HG02870 (cell line): Measurements from ENCODE around the gene LAGE3.
A peak's percentile ranks its signal among the peaks of the same experiment; 100 is the strongest.

Experiments used
- ATAC-seq: cut with Tn5 transposase; IDR thresholded peaks from one replicate; pipeline ENCODE4 v1.9.1; 2021; ENCODE audit warnings: mild to moderate bottlenecking, moderate library complexity; ENCODE audit not compliant: unreplicated experiment

The LAGE3 gene

GRCh38 chrX:154458954-154459778, 19.9 kb downstream of the LAGE3 start:
- ATAC-seq: no peak

DNA sequence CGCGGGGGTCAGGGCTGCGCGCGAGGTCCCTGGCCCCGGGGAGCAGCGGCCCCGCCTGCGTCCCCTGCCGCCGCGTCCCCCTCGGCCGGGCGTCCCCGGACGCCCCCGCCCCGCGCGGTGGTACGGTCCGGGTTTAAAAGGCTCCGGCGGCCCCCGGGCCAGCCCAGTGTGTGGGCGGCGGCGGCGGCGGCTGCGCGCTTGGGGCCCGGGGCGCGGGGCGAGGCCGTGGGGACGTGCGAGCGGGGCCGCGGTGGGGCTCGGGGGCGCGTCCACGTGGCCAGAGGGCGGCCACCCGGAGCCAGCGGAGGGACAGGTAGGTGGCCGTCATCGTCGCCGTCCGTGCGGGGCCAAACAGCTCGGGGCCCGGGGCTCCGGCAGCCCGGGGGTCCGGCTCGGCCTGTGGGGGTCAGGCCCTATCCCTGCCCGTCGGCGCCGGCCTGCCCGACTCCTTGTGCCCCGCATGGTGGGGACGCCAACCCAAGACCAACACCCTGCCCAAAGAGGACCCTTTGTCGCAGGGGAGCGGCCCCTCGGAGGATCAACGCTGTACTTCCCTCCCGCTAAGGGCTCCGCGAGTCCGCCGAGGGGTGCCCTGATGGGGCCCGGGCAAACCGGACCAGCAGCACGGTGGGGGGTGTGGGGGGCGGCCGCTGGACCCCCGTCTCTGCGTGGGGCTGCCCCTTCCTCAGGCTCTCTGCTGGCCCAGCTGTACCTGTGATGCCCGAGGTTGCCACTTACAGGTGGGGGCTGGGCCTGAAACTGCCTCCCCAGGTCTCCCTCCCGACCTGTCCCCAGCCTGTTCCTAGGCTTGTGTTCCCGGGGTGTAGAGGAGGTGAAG, 20.7 kb downstream of the LAGE3 start, which contains the start of gene PLXNA3:
PLXNA3 (plus strand) TSS at position 166 of the 838 bp plus-strand sequence. CDS start 1,903 bp downstream, outside the sequence.
- ATAC-seq: no peak

DNA sequence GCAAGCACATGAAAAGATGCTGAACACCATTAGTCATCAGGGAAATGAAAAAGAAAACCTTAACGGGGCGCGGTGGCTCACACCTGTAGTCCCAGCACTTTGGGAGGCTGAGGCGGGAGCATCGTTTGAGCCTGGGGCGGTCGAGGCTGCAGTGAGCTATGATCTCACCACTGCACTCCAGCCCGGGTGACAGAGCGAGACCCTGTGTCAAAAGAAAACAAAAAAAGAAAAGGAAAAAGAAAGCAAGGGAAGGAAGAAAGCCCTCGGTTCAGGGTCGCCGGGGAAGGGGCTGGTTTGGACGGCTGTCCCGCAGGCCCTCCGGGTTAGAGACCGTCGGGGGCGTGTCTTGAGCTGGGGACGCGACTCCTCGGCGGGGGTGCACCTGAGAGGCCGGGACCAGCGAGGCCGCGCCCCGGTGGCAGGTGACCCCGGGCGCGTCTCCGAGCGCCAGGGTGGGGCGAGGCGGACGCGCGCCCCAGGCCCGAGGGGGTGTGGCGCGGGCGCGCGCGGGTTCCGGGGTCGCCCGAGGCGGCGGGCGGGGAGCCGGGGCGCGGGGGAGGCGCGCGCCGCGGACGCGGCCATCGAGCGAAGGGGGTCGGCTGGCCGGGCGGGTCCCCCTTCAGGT, 21.5 kb downstream of the LAGE3 start:
- ATAC-seq: no peak

GRCh38 chrX:154452823-154453222, 26.3 kb downstream of the LAGE3 start:
- ATAC-seq: no peak

DNA sequence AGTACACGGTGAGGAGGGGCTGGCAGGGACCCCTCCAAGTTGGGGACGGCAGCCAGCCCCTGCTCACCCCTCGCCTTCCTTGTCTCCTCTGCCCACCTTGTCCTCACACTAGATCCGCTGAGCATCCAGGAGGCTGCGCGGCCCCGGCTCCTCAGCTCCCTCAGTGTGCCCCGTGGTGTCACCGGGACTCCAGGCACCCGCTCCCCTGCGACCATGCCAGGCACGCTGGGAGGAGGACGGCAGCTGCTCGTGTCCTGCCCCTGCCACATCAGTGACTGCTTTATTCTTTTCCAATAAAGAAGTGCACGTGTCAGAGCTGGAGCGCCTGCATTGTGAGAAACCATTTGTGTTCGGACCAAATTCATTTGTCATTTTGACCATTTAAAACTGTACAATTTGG, 28.8 kb downstream of the LAGE3 start:
- ATAC-seq: no peak

- no peak for ATAC-seq
Observed at GRCh38 chrX:154449618-154450017, 29.5 kb downstream of the LAGE3 start.

GRCh38 chrX:154448484-154448883, 30.6 kb downstream of the LAGE3 start:
- ATAC-seq: no peak

DNA sequence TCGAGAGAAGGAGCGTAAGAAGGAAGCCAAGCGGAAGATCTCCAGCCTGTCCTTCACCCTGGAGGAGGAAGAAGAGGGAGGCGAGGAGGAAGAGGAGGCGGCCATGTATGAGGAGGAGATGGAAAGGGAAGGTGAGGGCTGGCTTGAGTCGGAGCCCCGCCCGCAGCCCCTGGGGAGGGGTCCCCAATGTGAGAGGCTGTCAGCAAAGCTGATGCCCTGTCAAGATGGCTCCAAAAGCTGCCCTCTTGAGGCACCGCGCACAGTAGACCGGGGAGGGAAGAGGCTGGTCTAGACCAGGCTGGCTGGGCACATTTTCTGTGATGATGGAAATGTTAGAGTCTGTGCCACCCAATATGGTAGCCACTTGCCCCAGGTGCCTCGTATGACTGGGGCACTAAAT, 32.7 kb downstream of the LAGE3 start:
- ATAC-seq: no peak

DNA sequence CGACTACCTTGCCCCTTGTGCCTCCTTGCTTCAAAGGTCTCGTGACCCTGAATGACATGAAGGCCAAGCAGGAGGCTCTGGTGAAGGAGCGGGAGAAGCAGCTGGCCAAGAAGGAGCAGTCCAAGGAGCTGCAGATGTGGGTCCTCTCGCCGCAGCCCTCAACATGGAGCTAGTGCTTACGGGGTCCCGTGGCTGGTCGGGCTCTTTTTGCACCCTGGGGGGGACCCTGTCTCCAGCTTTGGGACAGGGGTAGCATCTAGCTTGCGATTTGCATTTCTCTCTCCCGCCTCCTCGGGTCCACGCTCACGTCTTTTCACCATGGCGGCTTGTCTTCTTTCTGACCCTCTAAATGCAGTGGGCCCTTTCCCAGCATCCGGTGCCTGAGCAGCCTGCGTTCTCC, 33.3 kb downstream of the LAGE3 start:
- no peak for ATAC-seq

DNA sequence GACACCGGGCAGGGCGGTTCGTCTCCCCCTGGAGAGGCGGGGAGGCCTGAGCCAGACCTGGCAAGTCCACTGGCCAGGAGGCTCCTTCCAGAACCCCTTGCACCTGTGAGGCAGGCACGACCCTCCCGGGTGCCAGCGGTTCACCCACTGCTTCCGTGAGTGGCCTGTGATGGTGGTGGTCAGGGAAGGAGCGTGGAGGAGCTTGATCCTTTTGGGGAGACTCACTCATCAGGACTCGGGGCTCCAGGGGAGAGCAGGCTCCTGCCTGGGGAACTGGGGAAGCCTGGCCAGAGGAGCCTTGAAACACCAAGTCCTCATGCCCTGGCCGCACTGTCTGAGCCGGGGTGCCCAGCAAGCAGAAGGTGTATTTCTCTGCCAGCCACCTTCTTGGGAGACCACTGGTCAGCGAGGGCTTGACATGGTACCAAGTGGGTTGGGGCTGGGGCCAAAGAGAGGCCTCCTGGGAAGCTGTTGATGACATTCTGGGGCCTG, 34.3 kb downstream of the LAGE3 start:
- ATAC-seq: no peak

GRCh38 chrX:154443992-154444754, 34.9 kb downstream of the LAGE3 start, which contains the start of gene FAM50A:
Gene FAM50A, plus strand, starts transcription at chrX:154444141. Its CDS starts 95 bp downstream, at chrX:154444236.
- ATAC-seq: peak; percentile 59

- no peak for ATAC-seq
Observed at GRCh38 chrX:154443479-154443910, 35.6 kb downstream of the LAGE3 start.

DNA sequence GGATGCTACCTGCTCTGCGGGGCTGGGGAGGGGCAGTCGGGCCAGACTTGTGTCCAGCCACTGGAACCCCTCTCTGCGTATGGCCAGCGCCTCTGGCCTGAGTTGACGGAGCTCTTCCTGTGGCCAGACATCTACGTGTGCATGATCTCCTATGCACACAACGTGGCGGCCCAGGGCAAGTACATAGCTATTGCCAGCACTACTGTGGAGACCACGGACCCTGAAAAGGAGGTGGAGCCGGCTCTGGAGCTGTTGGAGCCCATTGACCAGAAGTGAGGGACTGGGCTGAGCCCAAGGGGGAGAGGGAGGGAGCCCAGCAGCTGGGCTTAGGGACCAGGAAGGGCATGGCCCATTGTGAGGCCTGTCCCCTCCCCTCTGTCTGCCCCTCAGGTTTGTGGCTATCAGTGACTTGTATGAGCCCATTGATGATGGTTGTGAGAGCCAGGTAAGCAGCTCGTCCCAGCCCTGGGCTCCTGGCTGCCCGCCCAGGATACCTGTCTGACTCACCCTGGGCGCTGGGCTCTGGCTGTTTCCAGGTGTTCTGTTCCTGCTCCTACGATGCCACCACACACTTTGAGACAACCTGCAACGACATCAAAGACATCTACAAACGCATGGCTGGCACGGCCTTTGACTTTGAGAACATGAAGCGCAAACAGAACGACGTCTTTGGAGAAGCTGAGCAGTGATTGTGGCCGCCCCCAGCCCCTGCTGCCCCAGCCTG, 36.9 kb downstream of the LAGE3 start:
- ATAC-seq: no peak

DNA sequence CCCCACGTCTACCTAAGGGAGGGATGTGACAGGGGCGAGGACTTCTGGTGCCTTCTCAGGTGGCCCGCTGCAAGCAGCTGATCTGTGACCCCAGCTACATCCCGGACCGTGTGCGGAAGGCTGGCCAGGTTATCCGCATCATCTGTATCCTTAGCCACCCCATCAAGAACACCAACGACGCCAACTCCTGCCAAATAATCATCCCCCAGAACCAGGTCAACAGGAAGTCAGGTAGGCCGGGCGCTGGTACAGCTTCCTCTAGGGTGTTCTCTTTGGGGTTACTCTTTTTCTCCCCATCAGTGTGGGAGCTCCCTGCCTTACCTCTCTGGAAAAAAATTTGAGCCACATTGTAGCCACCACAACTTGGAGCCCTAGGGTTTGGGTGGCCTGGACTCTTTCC, 37.5 kb downstream of the LAGE3 start:
- no peak for ATAC-seq

GRCh38 chrX:154440623-154441357, 38.3 kb downstream of the LAGE3 start:
- no peak for ATAC-seq

DNA sequence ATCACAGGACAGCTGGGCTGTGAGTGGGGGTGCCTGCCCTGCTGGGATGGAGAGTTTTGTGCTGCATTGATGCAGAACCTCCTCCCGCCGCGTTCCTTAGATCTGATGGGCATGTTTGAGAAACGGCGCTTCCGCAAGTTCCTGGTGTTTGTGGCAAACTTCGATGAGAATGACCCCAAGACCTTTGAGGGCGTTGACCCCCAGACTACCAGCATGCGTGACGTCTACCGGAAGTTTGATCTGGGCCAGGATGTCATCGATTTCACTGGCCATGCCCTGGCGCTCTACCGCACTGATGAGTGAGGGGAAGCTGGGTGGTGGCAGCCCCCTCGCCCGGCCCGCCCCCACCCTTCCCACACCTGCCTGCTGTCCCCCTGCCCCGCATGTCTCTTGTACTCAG, 39.2 kb downstream of the LAGE3 start:
- ATAC-seq: no peak

GRCh38 chrX:154437971-154438893, 40.8 kb downstream of the LAGE3 start:
- no peak for ATAC-seq
